Loucy (cell line): ENCODE measurements around the gene CPNE2.

Experiments
- EZH2phosphoT487 ChIP-seq: fragments of 200-600 bp; IDR thresholded peaks from 2 replicates; pipeline ENCODE4 v1.6.1; 2018; ENCODE audit warnings: antibody characterized with exemption, mild to moderate bottlenecking, moderate library complexity, borderline replicate concordance
- TF ChIP-seq, protein P1 (sequence below): fragments of 200-600 bp; sonication (generic); conservative IDR thresholded peaks from 2 replicates; pipeline ENCODE4 v1.5.1; 2014; ENCODE audit warnings: mild to moderate bottlenecking, antibody characterized with exemption, low read length

DNA sequence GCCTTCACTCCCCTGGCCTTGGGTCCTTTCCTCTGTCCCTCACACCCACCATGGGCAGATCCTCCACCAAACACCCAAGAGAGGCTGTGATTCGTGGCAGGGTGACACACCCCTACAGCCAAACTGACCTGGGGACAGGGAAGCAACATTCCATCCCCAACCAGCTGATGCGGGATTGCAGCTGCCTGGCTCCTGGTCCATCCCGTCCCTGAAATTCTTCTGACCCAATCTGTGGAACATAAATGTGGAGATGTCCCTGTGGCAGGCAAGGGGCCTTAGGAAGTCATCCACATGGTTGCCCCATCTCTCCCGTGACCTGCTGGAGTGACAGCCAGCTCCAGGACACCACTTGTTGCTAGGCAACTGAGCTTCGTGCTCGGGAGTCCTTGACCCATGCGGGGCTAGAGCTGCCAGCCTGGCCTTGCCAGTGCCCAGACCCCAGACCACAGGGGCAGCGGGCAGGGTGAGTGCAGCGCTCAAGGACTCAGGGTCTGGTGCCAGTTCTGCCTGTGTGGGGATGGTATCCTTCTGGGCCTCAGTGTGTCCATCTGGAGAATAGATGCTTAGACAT lies 34.0 kb upstream of the CPNE2 start:
- TF ChIP-seq, protein P1, sequence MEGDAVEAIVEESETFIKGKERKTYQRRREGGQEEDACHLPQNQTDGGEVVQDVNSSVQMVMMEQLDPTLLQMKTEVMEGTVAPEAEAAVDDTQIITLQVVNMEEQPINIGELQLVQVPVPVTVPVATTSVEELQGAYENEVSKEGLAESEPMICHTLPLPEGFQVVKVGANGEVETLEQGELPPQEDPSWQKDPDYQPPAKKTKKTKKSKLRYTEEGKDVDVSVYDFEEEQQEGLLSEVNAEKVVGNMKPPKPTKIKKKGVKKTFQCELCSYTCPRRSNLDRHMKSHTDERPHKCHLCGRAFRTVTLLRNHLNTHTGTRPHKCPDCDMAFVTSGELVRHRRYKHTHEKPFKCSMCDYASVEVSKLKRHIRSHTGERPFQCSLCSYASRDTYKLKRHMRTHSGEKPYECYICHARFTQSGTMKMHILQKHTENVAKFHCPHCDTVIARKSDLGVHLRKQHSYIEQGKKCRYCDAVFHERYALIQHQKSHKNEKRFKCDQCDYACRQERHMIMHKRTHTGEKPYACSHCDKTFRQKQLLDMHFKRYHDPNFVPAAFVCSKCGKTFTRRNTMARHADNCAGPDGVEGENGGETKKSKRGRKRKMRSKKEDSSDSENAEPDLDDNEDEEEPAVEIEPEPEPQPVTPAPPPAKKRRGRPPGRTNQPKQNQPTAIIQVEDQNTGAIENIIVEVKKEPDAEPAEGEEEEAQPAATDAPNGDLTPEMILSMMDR = no peak
- no peak for TF ChIP-seq EZH2phosphoT487
